K562 (cell line): Measurements from ENCODE around the gene CATSPER1. TPM values are rescaled to one million over a fixed set of nuclear protein-coding genes. Genes with fewer than 3 reads are reported as not detected.

ENCODE experiments used
- ATAC-seq: fragments of 200-7000 bp; cut with Tn5 transposase; 3 replicates; pipeline ENCODE4 v1.9.1; 2020; ENCODE audit warnings: moderate library complexity
- BruUV-seq: library from RNA; stranded (reverse); fragments of 400-500 nt; replicated peaks from 2 replicates; lab custom pipeline; 2021; lab: Mats Ljungman, UMichigan
- CTCF ChIA-PET: fragments of 300-600 bp; formaldehyde crosslinking; extraction: SDS; loops from one replicate; lab custom pipeline; 2021; ENCODE audit warnings: low intra/inter-chr PET ratio; lab: Yijun Ruan, JAX
- POLR2A ChIA-PET: fragments of 300-600, 350-650 bp; sonication (Branson Sonifier 250); formaldehyde crosslinking; extraction: SDS; loops from one replicate; lab custom pipeline; 2021; ENCODE audit warnings: antibody characterized with exemption, inconsistent platforms; lab: Yijun Ruan, JAX
- DNase-seq, 4 experiments: peaks; one replicate each; pipeline versions ENCODE4 v3.0.0 to v3.0.0-alpha.2; 2011 to 2018; ENCODE audit warnings: low spot score in 3 of 4, mixed read lengths in 3 of 4; ENCODE audit errors: extremely low read depth in 1 of 4
- FAIRE-seq: peaks from 2 replicates; lab custom pipeline; 2011; peaks lifted over from hg19 to GRCh38; lab: Jason Lieb, UNC
- H2AFZ ChIP-seq: 2 replicates; pipeline ENCODE4 v1.6.0; 2011; ENCODE audit warnings: low read depth, low read length, control low read depth, inconsistent platforms
- H3K27ac ChIP-seq: fragments of 200-600 bp; 3 replicates; pipeline ENCODE4 v1.8.0; 2011; ENCODE audit warnings: low read depth, mild to moderate bottlenecking, control low read depth, inconsistent platforms, low read length, moderate library complexity, mixed read lengths; ENCODE audit errors: extremely low read depth
- H3K27me3 ChIP-seq, 2 experiments: fragments of 300-600 bp in 1 of 2; 2 replicates in 1 of 2; 3 replicates in 1 of 2; pipeline versions ENCODE4 v1.6.0 to v1.8.0; 2011; ENCODE audit warnings: inconsistent platforms in 2 of 2, low read length in 2 of 2, mild to moderate bottlenecking in 1 of 2, mixed read lengths in 1 of 2, moderate library complexity in 1 of 2; ENCODE audit not compliant: control insufficient read depth in 2 of 2, insufficient read depth in 2 of 2
- H3K36me3 ChIP-seq: fragments of 300-600 bp; 3 replicates; pipeline ENCODE4 v1.8.0; 2011; ENCODE audit warnings: mild to moderate bottlenecking, low read length, inconsistent platforms; ENCODE audit not compliant: control insufficient read depth, insufficient read depth
- H3K4me1 ChIP-seq, 2 experiments: fragments of 200-600 bp in 1 of 2; replicated peaks in 1 of 2; 2 replicates in 1 of 2; 3 replicates in 1 of 2; pipeline versions ENCODE4 v1.5.1 to v1.8.0; 2011; ENCODE audit warnings: inconsistent platforms in 2 of 2, low read length in 2 of 2, mild to moderate bottlenecking in 1 of 2, mixed read lengths in 1 of 2, moderate library complexity in 1 of 2; ENCODE audit not compliant: control insufficient read depth in 2 of 2, insufficient read depth in 2 of 2
- H3K4me2 ChIP-seq: 2 replicates; pipeline ENCODE4 v1.6.1; 2011; ENCODE audit warnings: low read length, control low read depth, inconsistent platforms, mixed read lengths; ENCODE audit not compliant: insufficient read depth
- H3K4me3 ChIP-seq: fragments of 200-600 bp; sonication (generic), shearing (Covaris generic); 2 replicates; pipeline ENCODE4 v1.5.1; 2016; ENCODE audit warnings: control low read depth, inconsistent platforms
- H3K79me2 ChIP-seq: fragments of 200-600 bp; 3 replicates; pipeline ENCODE4 v1.8.0; 2011; ENCODE audit warnings: low read length, inconsistent platforms; ENCODE audit not compliant: control insufficient read depth, insufficient read depth
- H3K9ac ChIP-seq, 2 experiments: 2 replicates each; pipeline versions ENCODE4 v1.6.0 to v1.6.1; 2011; ENCODE audit warnings: low read depth in 2 of 2, low read length in 2 of 2, control low read depth in 1 of 2, inconsistent platforms in 1 of 2, mild to moderate bottlenecking in 1 of 2, mixed read lengths in 1 of 2; ENCODE audit not compliant: insufficient read depth in 1 of 2
- H3K9me1 ChIP-seq: one replicate; pipeline ENCODE4 v1.6.0; 2011; ENCODE audit warnings: inconsistent platforms, mild to moderate bottlenecking, low read length, moderate library complexity; ENCODE audit not compliant: control insufficient read depth, insufficient read depth
- H3K9me3 ChIP-seq: replicated peaks from 2 replicates; pipeline ENCODE4 v1.5.1; 2011; ENCODE audit warnings: low read depth, low read length, inconsistent platforms; ENCODE audit not compliant: control insufficient read depth, insufficient read depth
- H4K20me1 ChIP-seq: replicated peaks from 2 replicates; pipeline ENCODE4 v1.6.1; 2011; ENCODE audit warnings: low read length, inconsistent platforms, mixed read lengths; ENCODE audit not compliant: control insufficient read depth, insufficient read depth
- ARID4B ChIP-seq: sonication (generic); formaldehyde crosslinking; IDR thresholded peaks from 2 replicates; pipeline ENCODE4 v1.8.0; 2022; ENCODE audit warnings: mild to moderate bottlenecking, missing genetic modification reagents
- BDP1 ChIP-seq: IDR thresholded peaks from 3 replicates; pipeline ENCODE4 v1.6.1; 2011; ENCODE audit not compliant: insufficient read length, insufficient read depth
- ELF2 ChIP-seq: fragments of 250-450 bp; sonication (Bioruptor Pico); IDR thresholded peaks from 2 replicates; pipeline ENCODE4 v1.5.0; 2021; ENCODE audit warnings: mild to moderate bottlenecking
- KLF16 ChIP-seq: IDR thresholded peaks from 2 replicates; pipeline ENCODE4 v1.6.1; 2016; ENCODE audit warnings: antibody characterized with exemption
- L3MBTL2 ChIP-seq: fragments of 450-650 bp; IDR thresholded peaks from 2 replicates; pipeline ENCODE4 v1.6.1; 2016; ENCODE audit warnings: mild to moderate bottlenecking, moderate library complexity
- MAZ ChIP-seq, 2 experiments: fragments of 450-650 bp in 1 of 2; sonication (generic) in 1 of 2; formaldehyde crosslinking; IDR thresholded peaks in 1 of 2; conservative IDR thresholded peaks in 1 of 2; 2 replicates each; pipeline versions ENCODE4 v1.4.0 to v1.5.0; 2020; ENCODE audit warnings: mild to moderate bottlenecking in 1 of 2, missing genetic modification reagents in 1 of 2
- MEF2D ChIP-seq: conservative IDR thresholded peaks from 2 replicates; pipeline ENCODE4 v1.6.1; 2016; ENCODE audit warnings: low read depth, missing genetic modification characterization, missing compliant biosample characterization
- MNT ChIP-seq, 2 experiments: fragments of 450-650 bp; conservative IDR thresholded peaks; 2 replicates each; pipeline ENCODE4 v1.6.1; 2017; ENCODE audit warnings: mild to moderate bottlenecking in 2 of 2, moderate library complexity in 2 of 2
- PHF20 ChIP-seq: fragments of 450-650 bp; IDR thresholded peaks from 2 replicates; pipeline ENCODE4 v1.6.1; 2018; ENCODE audit not compliant: partially characterized antibody
- SAP30 ChIP-seq: fragments of 200-600 bp; sonication (generic); IDR thresholded peaks from 2 replicates; pipeline ENCODE4 v1.6.1; 2012; ENCODE audit warnings: borderline replicate concordance, low read depth, mild to moderate bottlenecking, moderate library complexity, low read length, control low read depth, inconsistent platforms; ENCODE audit not compliant: insufficient read depth, poor library complexity, severe bottlenecking
- ZBTB26 ChIP-seq: fragments of 450-650 bp; formaldehyde crosslinking; IDR thresholded peaks from 2 replicates; pipeline ENCODE4 v1.4.0; 2022; ENCODE audit warnings: missing genetic modification characterization
- ZFX ChIP-seq: sonication (generic); formaldehyde crosslinking; IDR thresholded peaks from 2 replicates; pipeline ENCODE4 v1.8.0; 2022; ENCODE audit warnings: mild to moderate bottlenecking, missing genetic modification reagents, moderate library complexity
- ZNF140 ChIP-seq: fragments of 250-450 bp; sonication (Bioruptor Pico); IDR thresholded peaks from 2 replicates; pipeline ENCODE4 v1.8.0; 2021; ENCODE audit warnings: moderate library complexity, mild to moderate bottlenecking, inconsistent platforms
- ZNF384 ChIP-seq: IDR thresholded peaks from 2 replicates; pipeline ENCODE4 v1.6.1; 2012; ENCODE audit warnings: low read depth, low read length, improper control_type of control experiment
- WGBS: fragments of 100-300 bp; shearing (Covaris generic); methylation state at CpG from one replicate; pipeline ENCODE4 v1.1.6; 2016; ENCODE audit warnings: low coverage, mixed read lengths; ENCODE audit not compliant: insufficient coverage; ENCODE audit errors: missing lambda C conversion rate; 5-methylcytosine and 5-hydroxymethylcytosine counted together
- in situ Hi-C: fragments of 300-500 bp; cut with MboI; formaldehyde crosslinking; loops from 4 replicates; pipeline ENCODE4 v1.15.0; 2018; ENCODE audit warnings: inconsistent platforms, mixed read lengths
- intact Hi-C: fragments of 100-400 bp; cut with micrococcal nuclease; formaldehyde crosslinking; loops from 2 replicates; pipeline ENCODE4 v1.14.2; 2022
- polyA plus RNA-seq, 8 experiments: library from polyadenylated mRNA; depleted of rRNA in 4 of 8; stranded (reverse) in 5 of 8; unstranded in 3 of 8; fragments of >200 nt; fragmentation: Nextera tagmentation in 2 of 8; fragmentation: Illumina TruSeq in 1 of 8; extraction: Ambion mirVana in 2 of 8; extraction: Trizol in 1 of 8; gene quantifications; 2 replicates each; pipeline versions ENCODE4 v1.2.1 to v1.2.3, GENCODE V29; 2011 to 2014; ENCODE audit warnings: inconsistent platforms in 1 of 8, missing spikeins in 1 of 8
- total RNA-seq, 7 experiments: library from RNA; depleted of rRNA in 6 of 7; stranded (reverse); fragments of >200 nt in 6 of 7; fragmentation: Illumina TruSeq in 2 of 7; extraction: Trizol in 2 of 7; gene quantifications; 2 replicates each; pipeline versions ENCODE4 v1.2.1 to v1.2.3, GENCODE V29; 2011 to 2021; ENCODE audit warnings: low replicate concordance in 1 of 7

CATSPER1 gene
- total and polyA plus RNA-seq, 9 of the 15 experiments (the other 6 are each of a cell fraction or from before 2014, with no cell fraction given) = 0.21 to 3.3 (median 0.76) TPM

GRCh38 chr11:66070604-66071380 is 44.5 kb upstream of the CATSPER1 start:
- WGBS = 1% methylated on average over 34 of the region's 60 CpGs
- peak overlapping the region; percentile 75 for H2AFZ ChIP-seq
- DNase-seq (peak; percentile 52 to 74 (median 68)), ATAC-seq (peak; percentile 44), FAIRE-seq (no peak)
- no peaks in the 10 kb centered on the region for H3K9me3 ChIP-seq
- peaks cover 19 to 31% of the 10 kb centered on the region in 2 experiments for H3K4me1 ChIP-seq
- in situ Hi-C loops = no loop called here
- peaks cover 4% of the 10 kb centered on the region; the same call in 1 of the 2 replicates for H4K20me1 ChIP-seq
- peak overlapping the region; percentile 72 for H3K4me3 ChIP-seq
- peak overlapping the region; percentile 73 for H3K27ac ChIP-seq
- no peaks in the 10 kb centered on the region for H3K27me3 ChIP-seq
- peak overlapping the region; percentile 63 to 93 for H3K9ac ChIP-seq
- CTCF ChIA-PET = no interaction called here
- no peaks in the 10 kb centered on the region for H3K9me1 ChIP-seq
- no TSS peak for BruUV-seq
- H3K79me2 ChIP-seq = peaks cover 34% of the 10 kb centered on the region
- POLR2A ChIA-PET = interaction anchor here (0.5 to 5.5 kb wide), 11 partner anchors 8 to 221 kb away, joined by 3 to 47 read pairs (median 4); no protein-coding TSS in a partner anchor
- H3K36me3 ChIP-seq = peaks cover 55% of the 10 kb centered on the region
- intact Hi-C loops = no loop called here
- H3K4me2 ChIP-seq = peak overlapping the region; percentile 83
- 0 out of 2 replicates have a peak, but pooled peaks have one; percentile 5 for TF ChIP-seq L3MBTL2
- 0 out of 2 replicates have a peak, but pooled peaks have one; percentile 31 for TF ChIP-seq ARID4B (CRISPR knock-in tag)
- TF ChIP-seq ZNF384 = no peak
- TF ChIP-seq ZFX (CRISPR knock-in tag) = peak; percentile 50
- no peak for TF ChIP-seq ZNF140 (CRISPR knock-in tag)
- no peak for TF ChIP-seq BDP1
- peak in 1 of 2 experiments; percentile 48; a peak in 2 of 4 replicates for TF ChIP-seq MAZ (CRISPR knock-in tag; conservative IDR thresholded peaks at IDR 0.05 in 1 of 2, IDR thresholded peaks at IDR 0.05 in 1 of 2)
- TF ChIP-seq ZBTB26 (CRISPR knock-in tag) = no peak
- TF ChIP-seq MNT (conservative IDR thresholded peaks at IDR 0.05) = 0 out of 4 replicates have a peak, but pooled peaks of 1 of the 2 experiments have one; percentile 15
- peak; percentile 14 for TF ChIP-seq PHF20
- TF ChIP-seq KLF16 = no peak
- no peak for TF ChIP-seq MEF2D (tag)
- no peak for TF ChIP-seq ELF2 (CRISPR knock-in tag)
- peak; percentile 41 for TF ChIP-seq SAP30
